Activated CD4-positive, alpha-beta T cell treated with anti-CD3 and anti-CD28 coated beads for 48 hours (primary cell): ENCODE results near the gene BLACAT1.
"Not testable (repeated sequence)": the region's sequence is repeated elsewhere in the genome, so short reads cannot be mapped to it uniquely, and the experiment has no call there.

Experiments
- DNase-seq: peaks from one replicate; pipeline ENCODE4 v3.0.0-alpha.2; 2020

Gene BLACAT1

DNA sequence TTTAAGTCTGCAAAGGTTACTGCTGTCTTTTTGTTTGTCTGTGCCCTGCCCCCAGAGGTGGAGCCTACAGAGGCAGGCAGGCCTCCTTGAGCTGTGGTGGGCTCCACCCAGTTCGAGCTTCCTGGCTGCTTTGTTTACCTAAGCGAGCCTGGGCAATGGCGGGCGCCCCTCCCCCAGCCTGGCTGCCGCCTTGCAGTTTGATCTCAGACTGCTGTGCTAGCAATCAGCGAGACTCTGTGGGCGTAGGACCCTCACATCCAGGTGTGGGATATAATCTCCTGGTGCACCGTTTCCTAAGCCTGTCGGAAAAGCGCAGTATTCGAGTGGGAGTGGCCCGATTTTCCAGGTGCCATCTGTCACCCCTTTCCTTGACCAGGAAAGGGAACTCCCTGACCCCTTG lies 49.6 kb downstream of the BLACAT1 start:
- not testable (repeated sequence) for DNase-seq
